GM13977 (cell line): ENCODE results near the gene KCNMB4.

ENCODE experiments used
- DNase-seq: peaks from one replicate; pipeline ENCODE4 v3.0.0; 2012; ENCODE audit warnings: low spot score
- in situ Hi-C: fragments of 300-500 bp; cut with MboI; formaldehyde crosslinking; loops from one replicate; pipeline ENCODE4 v1.12.0; 2022; ENCODE audit warnings: low sequenced_read_pairs, low pct_unique_long_range_greater_than_20kb, mixed read lengths, inconsistent platforms; ENCODE audit not compliant: unreplicated experiment
- TF ChIP-seq, protein P1 (sequence below): IDR thresholded peaks from 2 replicates; pipeline ENCODE4 v1.5.1; 2012; ENCODE audit warnings: mild to moderate bottlenecking, control low read depth; ENCODE audit not compliant: insufficient read depth; ENCODE audit errors: extremely low read depth, missing control alignments

KCNMB4 gene

DNA sequence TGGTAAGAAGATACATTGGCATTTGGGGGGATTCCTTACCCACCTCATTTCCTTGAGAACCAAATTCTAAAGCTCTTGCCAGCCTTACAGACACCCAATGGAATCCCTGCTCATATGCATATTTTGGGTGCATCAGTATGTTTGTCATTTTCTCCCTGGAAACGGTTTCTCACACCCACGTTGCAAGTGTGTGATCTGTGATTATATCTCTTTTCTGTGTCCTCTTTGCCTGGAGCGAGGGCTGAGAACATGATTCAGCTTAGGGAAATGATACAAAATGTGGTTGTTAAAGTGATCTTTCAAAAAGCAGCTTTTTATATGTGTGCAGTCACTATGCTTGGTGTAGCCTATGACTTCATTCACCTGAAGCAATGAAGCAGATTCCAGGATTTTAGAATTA lies 52.0 kb downstream of the KCNMB4 start:
- DNase-seq = no peak
- in situ Hi-C loops = no loop called here
- TF ChIP-seq, protein P1, sequence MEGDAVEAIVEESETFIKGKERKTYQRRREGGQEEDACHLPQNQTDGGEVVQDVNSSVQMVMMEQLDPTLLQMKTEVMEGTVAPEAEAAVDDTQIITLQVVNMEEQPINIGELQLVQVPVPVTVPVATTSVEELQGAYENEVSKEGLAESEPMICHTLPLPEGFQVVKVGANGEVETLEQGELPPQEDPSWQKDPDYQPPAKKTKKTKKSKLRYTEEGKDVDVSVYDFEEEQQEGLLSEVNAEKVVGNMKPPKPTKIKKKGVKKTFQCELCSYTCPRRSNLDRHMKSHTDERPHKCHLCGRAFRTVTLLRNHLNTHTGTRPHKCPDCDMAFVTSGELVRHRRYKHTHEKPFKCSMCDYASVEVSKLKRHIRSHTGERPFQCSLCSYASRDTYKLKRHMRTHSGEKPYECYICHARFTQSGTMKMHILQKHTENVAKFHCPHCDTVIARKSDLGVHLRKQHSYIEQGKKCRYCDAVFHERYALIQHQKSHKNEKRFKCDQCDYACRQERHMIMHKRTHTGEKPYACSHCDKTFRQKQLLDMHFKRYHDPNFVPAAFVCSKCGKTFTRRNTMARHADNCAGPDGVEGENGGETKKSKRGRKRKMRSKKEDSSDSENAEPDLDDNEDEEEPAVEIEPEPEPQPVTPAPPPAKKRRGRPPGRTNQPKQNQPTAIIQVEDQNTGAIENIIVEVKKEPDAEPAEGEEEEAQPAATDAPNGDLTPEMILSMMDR = no peak

DNA sequence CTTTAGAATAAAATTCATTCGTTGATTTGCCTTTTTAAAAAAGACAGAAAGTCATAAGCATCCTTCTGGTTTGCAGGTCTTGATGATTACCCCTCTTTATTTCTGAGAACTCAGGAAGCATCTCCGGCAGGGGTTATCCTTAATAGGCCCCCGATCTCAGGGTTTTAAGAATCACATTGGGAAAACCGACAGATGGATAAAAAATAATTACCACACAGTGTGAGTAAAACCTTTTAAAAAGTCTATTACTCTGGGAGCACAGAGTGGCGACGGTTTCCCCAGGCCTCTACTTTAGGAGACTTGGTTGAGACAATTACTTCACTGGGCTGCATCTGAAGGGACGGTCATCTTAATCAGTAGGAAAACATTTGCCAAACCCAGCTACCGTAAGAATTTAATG lies 56.5 kb downstream of the KCNMB4 start:
- TF ChIP-seq, protein P1 = no peak
- DNase-seq = no peak
- in situ Hi-C loops = no loop called here

DNA sequence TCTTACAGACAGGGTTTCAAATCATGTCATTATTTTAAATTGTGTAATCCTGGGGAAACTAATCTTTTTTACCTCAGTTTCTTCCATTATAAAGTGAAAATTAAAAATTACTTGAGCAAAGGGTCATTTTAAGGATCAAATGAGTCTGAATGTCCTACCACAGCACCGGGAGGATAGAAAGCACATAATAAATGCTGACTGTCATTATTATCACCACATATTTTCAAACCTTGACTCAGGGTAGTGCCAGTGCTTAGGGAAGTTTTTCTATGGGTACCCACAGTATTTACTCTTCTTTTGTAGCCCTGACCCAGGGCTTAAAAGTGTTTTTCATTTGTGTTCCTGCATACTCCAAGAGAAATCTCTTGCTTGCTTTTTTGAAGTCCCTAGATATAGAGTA lies 60.5 kb downstream of the KCNMB4 start:
- in situ Hi-C loops = no loop called here

GRCh38 chr12:70427611-70428010 lies 61.5 kb downstream of the KCNMB4 start:
- TF ChIP-seq, protein P1 = no peak
- in situ Hi-C loops = no loop called here
- DNase-seq = no peak

More for the DNA sequence above, 60.5 kb downstream of the KCNMB4 start:
- DNase-seq = no peak
- TF ChIP-seq, protein P1 = no peak

DNA sequence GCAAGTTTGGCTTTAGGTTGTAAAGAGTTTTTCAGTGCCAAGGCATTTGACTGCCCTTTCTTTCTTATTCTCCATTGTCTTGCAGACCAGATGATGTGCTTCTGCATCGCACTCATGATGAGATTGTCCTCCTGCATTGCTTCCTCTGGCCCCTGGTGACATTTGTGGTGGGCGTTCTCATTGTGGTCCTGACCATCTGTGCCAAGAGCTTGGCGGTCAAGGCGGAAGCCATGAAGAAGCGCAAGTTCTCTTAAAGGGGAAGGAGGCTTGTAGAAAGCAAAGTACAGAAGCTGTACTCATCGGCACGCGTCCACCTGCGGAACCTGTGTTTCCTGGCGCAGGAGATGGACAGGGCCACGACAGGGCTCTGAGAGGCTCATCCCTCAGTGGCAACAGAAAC lies 64.3 kb downstream of the KCNMB4 start:
- DNase-seq = no peak
- TF ChIP-seq, protein P1 = no peak
- in situ Hi-C loops = no loop called here

GRCh38 chr12:70436836-70437235 lies 70.7 kb downstream of the KCNMB4 start:
- in situ Hi-C loops = no loop called here
- no peak for DNase-seq
- TF ChIP-seq, protein P1 = no peak
